Measurements from ENCODE around the gene CCDC126. TPM values are rescaled to one million over a fixed set of nuclear protein-coding genes. Genes with fewer than 3 reads are reported as not detected.
"Not testable (repeated sequence)": the region's sequence is repeated elsewhere in the genome, so short reads cannot be mapped to it uniquely, and the experiment has no call there.

The CCDC126 gene
- total RNA-seq, 1 experiment from 2014 or later: 10.3 TPM

DNA sequence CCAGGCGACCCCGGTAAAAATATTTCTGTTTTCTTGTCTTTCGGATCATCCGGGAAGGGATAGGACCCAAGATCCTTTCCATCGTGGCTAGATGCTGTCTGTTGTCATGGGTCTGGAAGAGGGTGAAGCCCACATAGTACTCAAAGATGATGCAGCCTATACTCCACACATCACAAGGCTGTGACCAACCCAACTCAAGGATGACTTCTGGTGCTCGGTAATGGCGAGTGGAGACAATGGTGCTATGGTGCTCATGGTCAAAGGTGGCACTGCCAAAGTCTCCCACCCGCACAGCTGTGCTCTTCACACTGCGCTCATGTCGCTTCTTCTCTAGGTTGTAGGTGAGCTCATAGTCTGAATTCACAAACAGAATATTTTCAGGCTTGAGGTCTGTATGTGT lies 11.9 kb upstream of the CCDC126 start:
- H3K27ac ChIP-seq (ENCODE audit: low read length); H3K36me3 ChIP-seq (ENCODE audit: control insufficient read depth, insufficient read depth, low read length); H3K4me1 ChIP-seq (ENCODE audit: control insufficient read depth, insufficient read depth, low read length); H3K9me3 ChIP-seq (ENCODE audit: control insufficient read depth, insufficient read depth, low read depth, low read length); H3K4me3 ChIP-seq (ENCODE audit: low read depth in 2 of 2, low read length in 2 of 2); intact Hi-C loops (cut with micrococcal nuclease; ENCODE audit: unreplicated experiment); H3K27me3 ChIP-seq (ENCODE audit: control insufficient read depth, insufficient read depth, low read length); DNase-seq (ENCODE audit: low read depth, low spot score); in situ Hi-C loops (cut with HindIII; ENCODE audit: low pct_unique_long_range_greater_than_20kb, low sequenced_read_pairs); CTCF ChIA-PET; BruUV-seq (replicated peaks); ATAC-seq; POLR2A ChIA-PET: not testable (repeated sequence)

DNA sequence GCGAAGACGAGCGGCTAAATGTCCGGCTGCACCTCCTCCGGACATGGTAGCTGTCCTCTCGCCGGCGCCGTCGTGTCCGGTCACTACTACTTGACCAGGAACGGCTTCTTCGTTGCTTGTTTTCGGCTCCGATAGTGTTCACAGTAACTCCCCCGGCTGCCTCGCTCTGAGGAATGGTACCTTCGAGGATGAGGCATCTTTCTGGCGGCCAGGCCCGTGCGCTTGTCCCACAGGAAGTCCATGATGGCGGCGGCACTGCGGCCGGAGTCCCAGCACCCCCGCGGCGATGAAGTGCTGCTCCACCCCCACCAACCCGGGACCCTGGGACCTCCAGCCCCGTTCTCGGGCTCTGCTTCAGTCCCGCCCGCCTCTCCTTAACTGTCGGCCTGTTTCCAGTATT lies 11.0 kb upstream of the CCDC126 start:
- ChIA-PET CTCF (no interaction called here), POLR2A (no interaction called here)
- in situ Hi-C loops (cut with HindIII; ENCODE audit: low pct_unique_long_range_greater_than_20kb, low sequenced_read_pairs) (no loop called here), intact Hi-C loops (cut with micrococcal nuclease; ENCODE audit: unreplicated experiment) (no loop called here)
- Histone ChIP-seq H3K36me3 (ENCODE audit: control insufficient read depth, insufficient read depth, low read length) (no peaks in the 10 kb centered on the region), H3K4me1 (ENCODE audit: control insufficient read depth, insufficient read depth, low read length) (no peaks in the 10 kb centered on the region), H3K9me3 (ENCODE audit: control insufficient read depth, insufficient read depth, low read depth, low read length) (no peaks in the 10 kb centered on the region), H3K27me3 (ENCODE audit: control insufficient read depth, insufficient read depth, low read length) (no peaks in the 10 kb centered on the region), H3K4me3 (ENCODE audit: low read depth in 2 of 2, low read length in 2 of 2) (no peak overlapping the region), H3K27ac (ENCODE audit: low read length) (no peak overlapping the region)
- ATAC-seq: no peak
- no peak for DNase-seq (ENCODE audit: low read depth, low spot score)
- TF ChIP-seq POLR2AphosphoS5 (IDR thresholded peaks at IDR 0.05; ENCODE audit: low read depth, low read length): no peak
- TF ChIP-seq, protein P1, sequence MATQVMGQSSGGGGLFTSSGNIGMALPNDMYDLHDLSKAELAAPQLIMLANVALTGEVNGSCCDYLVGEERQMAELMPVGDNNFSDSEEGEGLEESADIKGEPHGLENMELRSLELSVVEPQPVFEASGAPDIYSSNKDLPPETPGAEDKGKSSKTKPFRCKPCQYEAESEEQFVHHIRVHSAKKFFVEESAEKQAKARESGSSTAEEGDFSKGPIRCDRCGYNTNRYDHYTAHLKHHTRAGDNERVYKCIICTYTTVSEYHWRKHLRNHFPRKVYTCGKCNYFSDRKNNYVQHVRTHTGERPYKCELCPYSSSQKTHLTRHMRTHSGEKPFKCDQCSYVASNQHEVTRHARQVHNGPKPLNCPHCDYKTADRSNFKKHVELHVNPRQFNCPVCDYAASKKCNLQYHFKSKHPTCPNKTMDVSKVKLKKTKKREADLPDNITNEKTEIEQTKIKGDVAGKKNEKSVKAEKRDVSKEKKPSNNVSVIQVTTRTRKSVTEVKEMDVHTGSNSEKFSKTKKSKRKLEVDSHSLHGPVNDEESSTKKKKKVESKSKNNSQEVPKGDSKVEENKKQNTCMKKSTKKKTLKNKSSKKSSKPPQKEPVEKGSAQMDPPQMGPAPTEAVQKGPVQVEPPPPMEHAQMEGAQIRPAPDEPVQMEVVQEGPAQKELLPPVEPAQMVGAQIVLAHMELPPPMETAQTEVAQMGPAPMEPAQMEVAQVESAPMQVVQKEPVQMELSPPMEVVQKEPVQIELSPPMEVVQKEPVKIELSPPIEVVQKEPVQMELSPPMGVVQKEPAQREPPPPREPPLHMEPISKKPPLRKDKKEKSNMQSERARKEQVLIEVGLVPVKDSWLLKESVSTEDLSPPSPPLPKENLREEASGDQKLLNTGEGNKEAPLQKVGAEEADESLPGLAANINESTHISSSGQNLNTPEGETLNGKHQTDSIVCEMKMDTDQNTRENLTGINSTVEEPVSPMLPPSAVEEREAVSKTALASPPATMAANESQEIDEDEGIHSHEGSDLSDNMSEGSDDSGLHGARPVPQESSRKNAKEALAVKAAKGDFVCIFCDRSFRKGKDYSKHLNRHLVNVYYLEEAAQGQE (IDR thresholded peaks at IDR 0.05; ENCODE audit: insufficient read depth in 1 of 2, low read depth in 2 of 2, low read length in 1 of 2): no peak
- TF ChIP-seq, protein P2, sequence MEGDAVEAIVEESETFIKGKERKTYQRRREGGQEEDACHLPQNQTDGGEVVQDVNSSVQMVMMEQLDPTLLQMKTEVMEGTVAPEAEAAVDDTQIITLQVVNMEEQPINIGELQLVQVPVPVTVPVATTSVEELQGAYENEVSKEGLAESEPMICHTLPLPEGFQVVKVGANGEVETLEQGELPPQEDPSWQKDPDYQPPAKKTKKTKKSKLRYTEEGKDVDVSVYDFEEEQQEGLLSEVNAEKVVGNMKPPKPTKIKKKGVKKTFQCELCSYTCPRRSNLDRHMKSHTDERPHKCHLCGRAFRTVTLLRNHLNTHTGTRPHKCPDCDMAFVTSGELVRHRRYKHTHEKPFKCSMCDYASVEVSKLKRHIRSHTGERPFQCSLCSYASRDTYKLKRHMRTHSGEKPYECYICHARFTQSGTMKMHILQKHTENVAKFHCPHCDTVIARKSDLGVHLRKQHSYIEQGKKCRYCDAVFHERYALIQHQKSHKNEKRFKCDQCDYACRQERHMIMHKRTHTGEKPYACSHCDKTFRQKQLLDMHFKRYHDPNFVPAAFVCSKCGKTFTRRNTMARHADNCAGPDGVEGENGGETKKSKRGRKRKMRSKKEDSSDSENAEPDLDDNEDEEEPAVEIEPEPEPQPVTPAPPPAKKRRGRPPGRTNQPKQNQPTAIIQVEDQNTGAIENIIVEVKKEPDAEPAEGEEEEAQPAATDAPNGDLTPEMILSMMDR (IDR thresholded peaks at IDR 0.05): no peak
- no peak for TF ChIP-seq TCF7L2 (IDR thresholded peaks at IDR 0.05; ENCODE audit: low read depth, low read length)
- no peak for TF ChIP-seq SIN3A (IDR thresholded peaks at IDR 0.05; ENCODE audit: borderline replicate concordance, insufficient read depth, low read depth, low read length)
- BruUV-seq (replicated peaks): no TSS peak

DNA sequence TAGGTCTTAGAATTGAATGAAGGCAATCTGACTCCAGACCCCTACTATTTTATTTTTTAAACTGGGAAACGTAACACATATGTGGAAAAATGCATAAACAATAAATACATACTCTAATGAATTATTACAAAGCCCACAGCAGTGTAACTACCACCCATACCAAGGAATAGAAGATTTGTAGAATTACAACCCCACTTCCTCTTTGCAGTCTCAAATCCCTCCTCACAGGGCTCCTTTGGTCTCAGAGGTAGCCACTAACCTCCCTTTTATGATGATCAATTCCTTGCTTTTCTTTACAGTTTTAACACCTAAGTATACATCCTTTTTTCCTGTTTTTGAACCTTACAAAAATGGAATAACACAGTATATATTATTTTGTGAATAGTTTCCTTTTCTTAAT lies 6.7 kb upstream of the CCDC126 start:
- Histone ChIP-seq H3K27me3 (ENCODE audit: control insufficient read depth, insufficient read depth, low read length) (no peaks in the 10 kb centered on the region), H3K27ac (ENCODE audit: low read length) (no peak overlapping the region), H3K4me1 (ENCODE audit: control insufficient read depth, insufficient read depth, low read length) (no peaks in the 10 kb centered on the region), H3K4me3 (ENCODE audit: low read depth in 2 of 2, low read length in 2 of 2) (no peak overlapping the region), H3K36me3 (ENCODE audit: control insufficient read depth, insufficient read depth, low read length) (no peaks in the 10 kb centered on the region), H3K9me3 (ENCODE audit: control insufficient read depth, insufficient read depth, low read depth, low read length) (no peaks in the 10 kb centered on the region)
- ChIA-PET CTCF (no interaction called here), POLR2A (no interaction called here)
- in situ Hi-C loops (cut with HindIII; ENCODE audit: low pct_unique_long_range_greater_than_20kb, low sequenced_read_pairs) (no loop called here), intact Hi-C loops (cut with micrococcal nuclease; ENCODE audit: unreplicated experiment) (no loop called here)
- TF ChIP-seq, protein P2 (IDR thresholded peaks at IDR 0.05): no peak
- TF ChIP-seq SIN3A (IDR thresholded peaks at IDR 0.05; ENCODE audit: borderline replicate concordance, insufficient read depth, low read depth, low read length) (no peak), POLR2AphosphoS5 (IDR thresholded peaks at IDR 0.05; ENCODE audit: low read depth, low read length) (no peak), TCF7L2 (IDR thresholded peaks at IDR 0.05; ENCODE audit: low read depth, low read length) (no peak)
- TF ChIP-seq, protein P1 (IDR thresholded peaks at IDR 0.05; ENCODE audit: insufficient read depth in 1 of 2, low read depth in 2 of 2, low read length in 1 of 2): no peak
- BruUV-seq (replicated peaks): no TSS peak
- DNase-seq (ENCODE audit: low read depth, low spot score) (no peak), ATAC-seq (no peak)
